K562 (cell line): Measurements from ENCODE around the gene MAP2K4. TPM values are rescaled to one million over a fixed set of nuclear protein-coding genes. Genes with fewer than 3 reads are reported as not detected.

Source experiments
- microRNA counts: library from miRNA; unstranded; fragments of <30 nt; microRNA quantifications from one replicate; lab custom pipeline; 2016
- microRNA-seq: library from miRNA; unstranded; fragments of <30 nt; microRNA quantifications from one replicate; pipeline ENCODE4, GENCODE V29; 2018; ENCODE audit warnings: borderline microRNAs expressed
- polyA plus RNA-seq, 8 experiments: library from polyadenylated mRNA; depleted of rRNA in 4 of 8; stranded (reverse) in 5 of 8; unstranded in 3 of 8; fragments of >200 nt; fragmentation: Nextera tagmentation in 2 of 8; fragmentation: Illumina TruSeq in 1 of 8; extraction: Ambion mirVana in 2 of 8; extraction: Trizol in 1 of 8; gene quantifications; 2 replicates each; pipeline versions ENCODE4 v1.2.1 to v1.2.3, GENCODE V29; 2011 to 2014; ENCODE audit warnings: inconsistent platforms in 1 of 8, missing spikeins in 1 of 8
- small RNA-seq: library from RNA; depleted of rRNA; stranded (forward); fragments of <200 nt; gene quantifications from one replicate; pipeline ENCODE3, GENCODE V24; 2014
- total RNA-seq, 7 experiments: library from RNA; depleted of rRNA in 6 of 7; stranded (reverse); fragments of >200 nt in 6 of 7; fragmentation: Illumina TruSeq in 2 of 7; extraction: Trizol in 2 of 7; gene quantifications; 2 replicates each; pipeline versions ENCODE4 v1.2.1 to v1.2.3, GENCODE V29; 2011 to 2021; ENCODE audit warnings: low replicate concordance in 1 of 7

The MAP2K4 gene
- total and polyA plus RNA-seq, 9 of the 15 experiments (the other 6 are each of a cell fraction or from before 2014, with no cell fraction given) = 3.0 to 15.9 (median 10.8) TPM

MicroRNA genes within 50 kb of the gene (microRNA counts, 767-probe panel; counts per million panel counts)
- microRNA hsa-miR-744-5p (lab: Ali Mortazavi, UCI) = 499 counts per million, percentile 9 among the panel's probes with 10 or more counts

Small RNA genes within 50 kb of the gene (microRNA-seq; reads per million reads assigned to microRNA genes)
- gene MIR744 = 166 reads per million, percentile 83 among the genes with 10 or more reads in this experiment

Small RNA genes within 50 kb of the gene (small RNA-seq; reads per million reads assigned to genes)
- 94.5 reads per million, percentile 98 among the genes with 10 or more reads in this experiment for gene MIR744
- gene RNU11-2P = not detected

Other genes with a start within 250 kb of the MAP2K4 start
- 3.1 and 3.4 TPM in 2 replicates for gene ZNF18, start 23.4 kb upstream of the MAP2K4 start, total RNA-seq (2014; rRNA removed)
- gene ZNF18, start 23.4 kb upstream of the MAP2K4 start, total RNA-seq (2014; rRNA removed; fragmentation: Illumina TruSeq; extraction: Trizol) = 4.0 and 4.2 TPM in 2 replicates
- gene ZNF18, start 23.4 kb upstream of the MAP2K4 start, total RNA-seq (2015; rRNA removed; fragmentation: Illumina TruSeq; extraction: Trizol) = 3.7 and 3.9 TPM in 2 replicates
- gene ZNF18, start 23.4 kb upstream of the MAP2K4 start, total RNA-seq (2021) = 2.7 and 2.8 TPM in 2 replicates
- 5.0 and 5.7 TPM in 2 replicates for gene ZNF18, start 23.4 kb upstream of the MAP2K4 start, polyA plus RNA-seq (2011; rRNA removed)
- 2.4 and 3.5 TPM in 2 replicates for gene ZNF18, start 23.4 kb upstream of the MAP2K4 start, polyA plus RNA-seq (2014; fragmentation: Illumina TruSeq; extraction: Trizol)
- gene ZNF18, start 23.4 kb upstream of the MAP2K4 start, polyA plus RNA-seq (2014; fragmentation: Nextera tagmentation; extraction: Ambion mirVana) = 1 to 10 TPM; 1.1 to 3.4 TPM
- gene ZNF18, start 23.4 kb upstream of the MAP2K4 start, polyA plus RNA-seq (2014; rRNA removed) = 2.4 and 2.7 TPM in 2 replicates